GM12878 (cell line): Measurements from ENCODE around the gene RCOR1. TPM values are rescaled to one million over a fixed set of nuclear protein-coding genes. Genes with fewer than 3 reads are reported as not detected.

Source experiments
- ATAC-seq: fragments of 200-7000 bp; cut with Tn5 transposase; 3 replicates; pipeline ENCODE4 v1.9.1; 2020; ENCODE audit warnings: mild to moderate bottlenecking, moderate library complexity
- BruUV-seq: library from RNA; stranded (reverse); fragments of 400-500 nt; replicated peaks from 2 replicates; lab custom pipeline; 2021; lab: Mats Ljungman, UMichigan
- CTCF ChIA-PET: fragments of 300-600 bp; sonication (Branson Sonifier 250); formaldehyde crosslinking; extraction: SDS; loops from one replicate; lab custom pipeline; 2021; ENCODE audit warnings: inconsistent platforms; lab: Yijun Ruan, JAX
- POLR2A ChIA-PET: fragments of 350-600 bp; formaldehyde crosslinking; extraction: SDS; loops from one replicate; lab custom pipeline; 2021; ENCODE audit warnings: inconsistent platforms; lab: Charles Lee
- RAD21 ChIA-PET: fragments of 300-600 bp; sonication (Branson Sonifier 250); formaldehyde crosslinking; loops from one replicate; lab custom pipeline; 2023; ENCODE audit warnings: antibody characterized with exemption; ENCODE audit not compliant: unreplicated experiment; lab: Charles Lee
- SMC1A ChIA-PET: fragments of 300-600 bp; sonication (Branson Sonifier 250); formaldehyde crosslinking; loops from one replicate; lab custom pipeline; 2023; ENCODE audit not compliant: unreplicated experiment, uncharacterized antibody; lab: Charles Lee
- DNase-seq: peaks from one replicate; pipeline ENCODE4 v3.0.0-alpha.2; 2011; ENCODE audit warnings: low read depth, low spot score
- FAIRE-seq: peaks from 3 replicates; lab custom pipeline; 2011; peaks lifted over from hg19 to GRCh38; lab: Jason Lieb, UNC
- H2AFZ ChIP-seq: 2 replicates; pipeline ENCODE4 v1.6.0; 2011; ENCODE audit warnings: low read depth, low read length, control low read depth; ENCODE audit not compliant: control insufficient read depth
- H3K27ac ChIP-seq: 2 replicates; pipeline ENCODE4 v1.5.1; 2011; ENCODE audit warnings: control low read depth; ENCODE audit not compliant: control insufficient read depth, insufficient read depth
- H3K27me3 ChIP-seq, 2 experiments: replicated peaks in 1 of 2; 2 replicates each; pipeline versions ENCODE4 v1.6.0 to v1.6.1; 2011; ENCODE audit warnings: low read length in 1 of 2; ENCODE audit not compliant: control insufficient read depth in 2 of 2, insufficient read depth in 2 of 2
- H3K36me3 ChIP-seq, 2 experiments: 2 replicates each; pipeline ENCODE4 v1.5.1; 2011; ENCODE audit warnings: low read length in 1 of 2; ENCODE audit not compliant: control insufficient read depth in 2 of 2, insufficient read depth in 2 of 2
- H3K4me1 ChIP-seq: 2 replicates; pipeline ENCODE4 v1.6.1; 2011; ENCODE audit warnings: mild to moderate bottlenecking, low read length, moderate library complexity, mixed read lengths; ENCODE audit not compliant: control insufficient read depth, insufficient read depth
- H3K4me2 ChIP-seq: 2 replicates; pipeline ENCODE4 v1.6.0; 2011; ENCODE audit warnings: control low read depth; ENCODE audit not compliant: control insufficient read depth, insufficient read depth
- H3K4me3 ChIP-seq: fragments of 200-600 bp; sonication (generic); 2 replicates; pipeline ENCODE4 v1.5.1; 2016
- H3K79me2 ChIP-seq: 2 replicates; pipeline ENCODE4 v1.6.0; 2011; ENCODE audit warnings: low read length; ENCODE audit not compliant: control insufficient read depth, insufficient read depth
- H3K9ac ChIP-seq: 2 replicates; pipeline ENCODE4 v1.8.0; 2011; ENCODE audit warnings: low read length, control low read depth, mixed read lengths; ENCODE audit not compliant: control insufficient read depth, insufficient read depth
- H3K9me3 ChIP-seq: replicated peaks from 3 replicates; pipeline ENCODE4 v1.5.1; 2011; ENCODE audit warnings: mild to moderate bottlenecking, low read length; ENCODE audit not compliant: control insufficient read depth, insufficient read depth
- H4K20me1 ChIP-seq: 2 replicates; pipeline ENCODE4 v1.6.0; 2011; ENCODE audit not compliant: control insufficient read depth, insufficient read depth
- ATF7 ChIP-seq: fragments of 450-650 bp; IDR thresholded peaks from 2 replicates; pipeline ENCODE4 v1.6.1; 2016; ENCODE audit warnings: low read depth, mild to moderate bottlenecking
- BCL11A ChIP-seq: IDR thresholded peaks from 2 replicates; pipeline ENCODE4 v1.6.1; 2011; ENCODE audit warnings: low read depth, low read length
- BMI1 ChIP-seq: fragments of 450-650 bp; IDR thresholded peaks from 2 replicates; pipeline ENCODE4 v1.6.1; 2016; ENCODE audit warnings: mild to moderate bottlenecking, moderate library complexity, borderline replicate concordance
- CHD1 ChIP-seq: IDR thresholded peaks from 2 replicates; pipeline ENCODE4 v1.6.1; 2012; ENCODE audit warnings: low read depth, low read length, improper control_type of control experiment
- E2F4 ChIP-seq: IDR thresholded peaks from 2 replicates; pipeline ENCODE4 v1.6.1; 2012; ENCODE audit warnings: low read depth, low read length, improper control_type of control experiment
- ETV6 ChIP-seq, 2 experiments: fragments of 450-650 bp in 1 of 2; IDR thresholded peaks in 1 of 2; conservative IDR thresholded peaks in 1 of 2; 2 replicates each; pipeline ENCODE4 v1.6.1; 2014; ENCODE audit warnings: antibody characterized with exemption in 1 of 2, borderline replicate concordance in 1 of 2, low read depth in 1 of 2, mild to moderate bottlenecking in 1 of 2, moderate library complexity in 1 of 2
- KDM1A ChIP-seq: fragments of 200-600 bp; sonication (generic); IDR thresholded peaks from 2 replicates; pipeline ENCODE4 v1.6.1; 2016; ENCODE audit warnings: borderline replicate concordance
- MEF2A ChIP-seq: IDR thresholded peaks from 2 replicates; pipeline ENCODE4 v1.6.1; 2011; ENCODE audit warnings: low read depth, mild to moderate bottlenecking, low read length, moderate library complexity; ENCODE audit not compliant: insufficient read depth
- NBN ChIP-seq: fragments of 450-650 bp; IDR thresholded peaks from 2 replicates; pipeline ENCODE4 v1.6.1; 2016
- SMARCA5 ChIP-seq: fragments of 450-650 bp; IDR thresholded peaks from 2 replicates; pipeline ENCODE4 v1.6.1; 2017; ENCODE audit warnings: mild to moderate bottlenecking
- SUPT20H ChIP-seq: IDR thresholded peaks from 2 replicates; pipeline ENCODE4 v1.6.1; 2011; ENCODE audit warnings: low read depth, mild to moderate bottlenecking, low read length, moderate library complexity, borderline replicate concordance; ENCODE audit not compliant: control insufficient read depth
- ZNF24 ChIP-seq: fragments of 450-650 bp; IDR thresholded peaks from 2 replicates; pipeline ENCODE4 v1.6.1; 2017; ENCODE audit warnings: antibody characterized with exemption, mild to moderate bottlenecking
- WGBS: methylation state at CpG from one replicate; pipeline ENCODE4 v1.1.6; 2016; ENCODE audit warnings: low lambda C conversion rate; ENCODE audit not compliant: insufficient replicate concordance, insufficient coverage; ENCODE audit errors: missing lambda C conversion rate; 5-methylcytosine and 5-hydroxymethylcytosine counted together
- in situ Hi-C: fragments of 300-500 bp; cut with MboI; formaldehyde crosslinking; loops from 9 replicates; pipeline ENCODE4 v1.14.3; 2018; ENCODE audit warnings: mixed read lengths
- intact Hi-C: fragments of 100-400 bp; cut with micrococcal nuclease; formaldehyde crosslinking; loops from one replicate; pipeline ENCODE4 v1.14.2; 2022; ENCODE audit not compliant: unreplicated experiment
- polyA plus RNA-seq, 11 experiments: library from polyadenylated mRNA; depleted of rRNA in 4 of 11; unstranded in 6 of 11; stranded (reverse) in 5 of 11; fragments of >200 nt; fragmentation: Nextera tagmentation in 4 of 11; fragmentation: Illumina TruSeq in 1 of 11; extraction: Ambion mirVana in 4 of 11; extraction: Trizol in 1 of 11; gene quantifications; 1 replicate in 1 of 11; 2 replicates in 10 of 11; pipeline versions ENCODE4 v1.2.1 to v1.2.3, GENCODE V29; 2011 to 2016; ENCODE audit warnings: inconsistent platforms in 2 of 11, missing spikeins in 2 of 11, low read depth in 1 of 11
- total RNA-seq, 4 experiments: library from RNA; depleted of rRNA in 3 of 4; stranded (reverse); fragments of >200 nt in 3 of 4; fragmentation: Illumina TruSeq in 1 of 4; extraction: Trizol in 1 of 4; gene quantifications; 2 replicates each; pipeline versions ENCODE4 v1.2.1 to v1.2.3, GENCODE V29; 2013 to 2021
- TF ChIP-seq, protein P1 (sequence below): fragments of 450-650 bp; IDR thresholded peaks from 2 replicates; pipeline ENCODE4 v1.6.1; 2016; ENCODE audit warnings: mild to moderate bottlenecking, moderate library complexity, borderline replicate concordance
- TF ChIP-seq, protein P2 (sequence below): IDR thresholded peaks from 2 replicates; pipeline ENCODE4 v1.6.1; 2011; ENCODE audit warnings: low read depth, low read length, improper control_type of control experiment, borderline replicate concordance
- TF ChIP-seq, protein P3 (sequence below), 3 experiments: IDR thresholded peaks in 2 of 3; conservative IDR thresholded peaks in 1 of 3; 2 replicates each; pipeline ENCODE4 v1.5.1; 2011; ENCODE audit warnings: low read depth in 3 of 3, low read length in 3 of 3, mild to moderate bottlenecking in 3 of 3, control low read depth in 2 of 3, moderate library complexity in 2 of 3, inconsistent platforms in 1 of 3, mixed read lengths in 1 of 3; ENCODE audit not compliant: control insufficient read depth in 2 of 3, insufficient read depth in 1 of 3; ENCODE audit errors: extremely low read depth in 1 of 3

Gene RCOR1
- total and polyA plus RNA-seq, 10 of the 15 experiments (the other 5 are each of a cell fraction or from before 2014, with no cell fraction given), result 1.6 to 12.2 (median 4.4) TPM

GRCh38 chr14:102616318-102616717 lies 23.9 kb downstream of the RCOR1 start:
- CTCF ChIA-PET, result interaction anchor here (1.1 to 1.2 kb wide), 2 partner anchors 22 to 78 kb away, joined by 3 to 5 read pairs; no protein-coding TSS in a partner anchor
- Histone ChIP-seq H3K9ac (no peak overlapping the region), H3K27ac (no peak overlapping the region), H3K4me3 (no peak overlapping the region), H3K27me3 (no peaks in the 10 kb centered on the region), H3K36me3 (peaks cover 0 to 1% of the 10 kb centered on the region in 2 experiments; a peak in 3 of 4 replicates), H3K4me1 (peaks cover 26% of the 10 kb centered on the region), H2AFZ (no peak overlapping the region), H4K20me1 (no peaks in the 10 kb centered on the region; the same call in 1 of the 2 replicates)
- in situ Hi-C loops, result no loop called here
- no peak for FAIRE-seq
- POLR2A ChIA-PET, result interaction anchor here (1.8 kb wide), 1 partner anchor 8 kb away, joined by 6 read pairs; no protein-coding TSS in a partner anchor
- BruUV-seq, result no TSS peak
- no peak for ATAC-seq
- SMC1A ChIA-PET, result interaction anchor here (1.7 kb wide), 1 partner anchor 22 kb away, joined by 4 read pairs; no protein-coding TSS in a partner anchor
- WGBS, result 96% methylated on average over 2 of the region's 2 CpGs
- no peak for TF ChIP-seq MEF2A
- TF ChIP-seq SMARCA5, result no peak
- no peak for TF ChIP-seq ATF7
- TF ChIP-seq BCL11A, result no peak
- no peak for TF ChIP-seq E2F4
- TF ChIP-seq, protein P1, sequence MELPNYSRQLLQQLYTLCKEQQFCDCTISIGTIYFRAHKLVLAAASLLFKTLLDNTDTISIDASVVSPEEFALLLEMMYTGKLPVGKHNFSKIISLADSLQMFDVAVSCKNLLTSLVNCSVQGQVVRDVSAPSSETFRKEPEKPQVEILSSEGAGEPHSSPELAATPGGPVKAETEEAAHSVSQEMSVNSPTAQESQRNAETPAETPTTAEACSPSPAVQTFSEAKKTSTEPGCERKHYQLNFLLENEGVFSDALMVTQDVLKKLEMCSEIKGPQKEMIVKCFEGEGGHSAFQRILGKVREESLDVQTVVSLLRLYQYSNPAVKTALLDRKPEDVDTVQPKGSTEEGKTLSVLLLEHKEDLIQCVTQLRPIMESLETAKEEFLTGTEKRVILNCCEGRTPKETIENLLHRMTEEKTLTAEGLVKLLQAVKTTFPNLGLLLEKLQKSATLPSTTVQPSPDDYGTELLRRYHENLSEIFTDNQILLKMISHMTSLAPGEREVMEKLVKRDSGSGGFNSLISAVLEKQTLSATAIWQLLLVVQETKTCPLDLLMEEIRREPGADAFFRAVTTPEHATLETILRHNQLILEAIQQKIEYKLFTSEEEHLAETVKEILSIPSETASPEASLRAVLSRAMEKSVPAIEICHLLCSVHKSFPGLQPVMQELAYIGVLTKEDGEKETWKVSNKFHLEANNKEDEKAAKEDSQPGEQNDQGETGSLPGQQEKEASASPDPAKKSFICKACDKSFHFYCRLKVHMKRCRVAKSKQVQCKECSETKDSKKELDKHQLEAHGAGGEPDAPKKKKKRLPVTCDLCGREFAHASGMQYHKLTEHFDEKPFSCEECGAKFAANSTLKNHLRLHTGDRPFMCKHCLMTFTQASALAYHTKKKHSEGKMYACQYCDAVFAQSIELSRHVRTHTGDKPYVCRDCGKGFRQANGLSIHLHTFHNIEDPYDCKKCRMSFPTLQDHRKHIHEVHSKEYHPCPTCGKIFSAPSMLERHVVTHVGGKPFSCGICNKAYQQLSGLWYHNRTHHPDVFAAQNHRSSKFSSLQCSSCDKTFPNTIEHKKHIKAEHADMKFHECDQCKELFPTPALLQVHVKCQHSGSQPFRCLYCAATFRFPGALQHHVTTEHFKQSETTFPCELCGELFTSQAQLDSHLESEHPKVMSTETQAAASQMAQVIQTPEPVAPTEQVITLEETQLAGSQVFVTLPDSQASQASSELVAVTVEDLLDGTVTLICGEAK, result no peak
- TF ChIP-seq CHD1, result no peak
- no peak for TF ChIP-seq BMI1
- TF ChIP-seq SUPT20H, result no peak
- TF ChIP-seq, protein P2, sequence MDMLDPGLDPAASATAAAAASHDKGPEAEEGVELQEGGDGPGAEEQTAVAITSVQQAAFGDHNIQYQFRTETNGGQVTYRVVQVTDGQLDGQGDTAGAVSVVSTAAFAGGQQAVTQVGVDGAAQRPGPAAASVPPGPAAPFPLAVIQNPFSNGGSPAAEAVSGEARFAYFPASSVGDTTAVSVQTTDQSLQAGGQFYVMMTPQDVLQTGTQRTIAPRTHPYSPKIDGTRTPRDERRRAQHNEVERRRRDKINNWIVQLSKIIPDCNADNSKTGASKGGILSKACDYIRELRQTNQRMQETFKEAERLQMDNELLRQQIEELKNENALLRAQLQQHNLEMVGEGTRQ, result no peak
- TF ChIP-seq NBN, result no peak
- TF ChIP-seq KDM1A, result no peak
- TF ChIP-seq, protein P3, sequence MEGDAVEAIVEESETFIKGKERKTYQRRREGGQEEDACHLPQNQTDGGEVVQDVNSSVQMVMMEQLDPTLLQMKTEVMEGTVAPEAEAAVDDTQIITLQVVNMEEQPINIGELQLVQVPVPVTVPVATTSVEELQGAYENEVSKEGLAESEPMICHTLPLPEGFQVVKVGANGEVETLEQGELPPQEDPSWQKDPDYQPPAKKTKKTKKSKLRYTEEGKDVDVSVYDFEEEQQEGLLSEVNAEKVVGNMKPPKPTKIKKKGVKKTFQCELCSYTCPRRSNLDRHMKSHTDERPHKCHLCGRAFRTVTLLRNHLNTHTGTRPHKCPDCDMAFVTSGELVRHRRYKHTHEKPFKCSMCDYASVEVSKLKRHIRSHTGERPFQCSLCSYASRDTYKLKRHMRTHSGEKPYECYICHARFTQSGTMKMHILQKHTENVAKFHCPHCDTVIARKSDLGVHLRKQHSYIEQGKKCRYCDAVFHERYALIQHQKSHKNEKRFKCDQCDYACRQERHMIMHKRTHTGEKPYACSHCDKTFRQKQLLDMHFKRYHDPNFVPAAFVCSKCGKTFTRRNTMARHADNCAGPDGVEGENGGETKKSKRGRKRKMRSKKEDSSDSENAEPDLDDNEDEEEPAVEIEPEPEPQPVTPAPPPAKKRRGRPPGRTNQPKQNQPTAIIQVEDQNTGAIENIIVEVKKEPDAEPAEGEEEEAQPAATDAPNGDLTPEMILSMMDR (IDR thresholded peaks at IDR 0.05 in 2 of 3, conservative IDR thresholded peaks at IDR 0.05 in 1 of 3; ENCODE audit: control insufficient read depth in 2 of 3, extremely low read depth in 1 of 3, insufficient read depth in 1 of 3, low read depth in 3 of 3, low read length in 3 of 3), result no peak
- TF ChIP-seq ETV6 (conservative IDR thresholded peaks at IDR 0.05 in 1 of 2, IDR thresholded peaks at IDR 0.05 in 1 of 2; ENCODE audit: borderline replicate concordance in 1 of 2, low read depth in 1 of 2), result no peak
- TF ChIP-seq ZNF24, result no peak
- TF ChIP-seq, all 136 proteins: peak for 0
- no peak for DNase-seq
- intact Hi-C loops, result no loop called here
- RAD21 ChIA-PET, result interaction anchor here (0.6 kb wide), 1 partner anchor 9 kb away, joined by 3 read pairs; no protein-coding TSS in a partner anchor
- H3K79me2 ChIP-seq, result peaks cover 26% of the 10 kb centered on the region
- no peak overlapping the region; the same call in 1 of the 2 replicates for H3K4me2 ChIP-seq
- no peaks in the 10 kb centered on the region; the same call in 2 of the 3 replicates for H3K9me3 ChIP-seq
